ENCODE results near the gene SLC6A4. TPM values are rescaled to one million over a fixed set of nuclear protein-coding genes. Genes with fewer than 3 reads are reported as not detected.
"Not testable (repeated sequence)": the region's sequence is repeated elsewhere in the genome, so short reads cannot be mapped to it uniquely, and the experiment has no call there.

Gene SLC6A4
- total and polyA plus RNA-seq, 8 donors = 0.18 to 0.55 TPM; not detected in 6

- no peaks in the 10 kb centered on the region for H3K36me3 ChIP-seq
- TF ChIP-seq POLR2A (IDR thresholded peaks at IDR 0.05) (no peak), CTCF (IDR thresholded peaks at IDR 0.05) (no peak)
- no peaks in the 10 kb centered on the region for H3K4me1 ChIP-seq
- intact Hi-C loops (cut with DNase I; ENCODE audit: low total_unique reads) = no loop called here
- no peaks in the 10 kb centered on the region for H3K9me3 ChIP-seq
- no peak for DNase-seq
- 77 to 85% (median 80%) methylated on average over 9 of the region's 9 CpGs for WGBS, 5 donors
- peaks cover 0 to 35% (median 0%) of the 10 kb centered on the region in 3 donors for H3K27me3 ChIP-seq
- no peak overlapping the region for H3K4me3 ChIP-seq
- H3K27ac ChIP-seq = no peak overlapping the region
Measured at GRCh38 chr17:30207655-30208054, 27.8 kb downstream of the SLC6A4 start.

- DNase-seq = no peak
- TF ChIP-seq POLR2AphosphoS5 (IDR thresholded peaks at IDR 0.05) (no peak), EP300 (IDR thresholded peaks at IDR 0.05) (no peak)
- Histone ChIP-seq H3K27ac (no peak overlapping the region), H3K4me1 (no peaks in the 10 kb centered on the region), H3K4me3 (no peak overlapping the region), H3K9me3 (no peaks in the 10 kb centered on the region), H3K27me3 (peaks cover 0 to 43% (median 0%) of the 10 kb centered on the region in 3 donors), H3K36me3 (no peaks in the 10 kb centered on the region)
- WGBS, 5 donors = 59 to 77% (median 68%) methylated on average over 6 of the region's 6 CpGs
- intact Hi-C loops (cut with DNase I; ENCODE audit: low total_unique reads) = no loop called here
Measured at GRCh38 chr17:30203471-30203981, 32.0 kb downstream of the SLC6A4 start.

- intact Hi-C loops (cut with DNase I; ENCODE audit: low total_unique reads) = not testable (repeated sequence)
Measured at GRCh38 chr17:30200656-30201055, 34.8 kb downstream of the SLC6A4 start.

GRCh38 chr17:30200106-30200505 is 35.4 kb downstream of the SLC6A4 start:
- TF ChIP-seq POLR2A (IDR thresholded peaks at IDR 0.05) = no peak
- TF ChIP-seq POLR2AphosphoS5 (IDR thresholded peaks at IDR 0.05) = no peak
- TF ChIP-seq CTCF (IDR thresholded peaks at IDR 0.05) = no peak
- TF ChIP-seq EP300 (IDR thresholded peaks at IDR 0.05) = no peak
- Histone ChIP-seq H3K27me3 (peaks cover 0 to 33% (median 0%) of the 10 kb centered on the region in 3 donors), H3K27ac (no peak overlapping the region), H3K36me3 (no peaks in the 10 kb centered on the region), H3K4me1 (no peaks in the 10 kb centered on the region), H3K4me3 (no peak overlapping the region), H3K9me3 (no peaks in the 10 kb centered on the region)
- peak in 1 of 2 donors; percentile 19 for DNase-seq
- WGBS, 5 donors = 71 to 80% (median 73%) methylated on average over 10 of the region's 10 CpGs
- intact Hi-C loops (cut with DNase I; ENCODE audit: low total_unique reads) = no loop called here

More at GRCh38 chr17:30200656-30201055, 34.8 kb downstream of the SLC6A4 start:
- not testable (repeated sequence) for H3K4me3 ChIP-seq, H3K36me3 ChIP-seq, H3K9me3 ChIP-seq, H3K4me1 ChIP-seq, DNase-seq, H3K27ac ChIP-seq
- peaks cover 0 to 39% (median 0%) of the 10 kb centered on the region in 3 donors for H3K27me3 ChIP-seq
- 74 to 80% (median 76%) methylated on average over 9 of the region's 9 CpGs for WGBS, 5 donors

GRCh38 chr17:30199600-30199999 is 35.9 kb downstream of the SLC6A4 start:
- Histone ChIP-seq H3K4me3 (no peak overlapping the region), H3K27ac (no peak overlapping the region), H3K36me3 (no peaks in the 10 kb centered on the region), H3K27me3 (peaks cover 0 to 28% (median 0%) of the 10 kb centered on the region in 3 donors), H3K4me1 (no peaks in the 10 kb centered on the region), H3K9me3 (no peaks in the 10 kb centered on the region)
- 79 to 85% (median 81%) methylated on average over 5 of the region's 5 CpGs for WGBS, 5 donors
- TF ChIP-seq POLR2AphosphoS5 (IDR thresholded peaks at IDR 0.05) (no peak), POLR2A (IDR thresholded peaks at IDR 0.05) (no peak), EP300 (IDR thresholded peaks at IDR 0.05) (no peak), CTCF (IDR thresholded peaks at IDR 0.05) (no peak)
- intact Hi-C loops (cut with DNase I; ENCODE audit: low total_unique reads) = no loop called here
- no peak for DNase-seq

All from stomach (tissue), 9 donors.